ENCODE results near the gene SRD5A1. TPM values are rescaled to one million over a fixed set of nuclear protein-coding genes. Genes with fewer than 3 reads are reported as not detected.

Gene SRD5A1
- total RNA-seq, 2 experiments from 2014 or later, result 16.7 to 32.5 TPM

DNA sequence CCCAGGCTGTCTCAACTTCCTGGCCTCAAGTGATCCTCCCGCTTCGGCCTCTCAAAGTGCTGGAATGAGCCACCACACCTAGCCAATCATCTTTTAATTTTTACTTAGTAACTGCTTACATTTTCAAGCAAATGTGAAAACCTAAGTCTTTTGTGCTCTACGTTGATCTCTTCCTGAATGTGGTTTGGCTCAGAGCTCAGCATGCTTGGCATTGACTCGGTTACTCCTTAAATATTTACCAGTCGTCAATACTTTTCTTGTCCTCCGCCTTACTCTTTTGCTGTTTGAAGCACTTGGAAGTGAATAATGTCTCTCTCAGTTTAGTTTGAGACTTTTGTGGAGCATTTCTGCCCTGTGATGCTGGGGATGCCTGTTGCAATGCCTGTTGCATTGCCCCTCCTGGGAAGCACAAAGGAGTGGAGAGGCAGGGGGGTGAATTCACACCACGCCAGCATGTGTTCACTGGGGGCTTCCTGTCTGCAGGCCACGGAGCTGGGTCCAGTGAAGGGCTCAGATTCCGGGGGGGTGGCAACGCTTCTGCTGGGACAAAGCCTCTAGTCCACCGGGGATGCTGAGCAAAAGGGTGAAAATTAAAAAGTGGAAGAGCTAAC lies 66.9 kb downstream of the SRD5A1 start:
- Histone ChIP-seq H3K36me3 (ENCODE audit: insufficient read depth, low read length) (no peaks in the 10 kb centered on the region), H3K9me3 (ENCODE audit: low read length) (no peaks in the 10 kb centered on the region), H3K27ac (ENCODE audit: low read depth, low read length, poor library complexity, severe bottlenecking) (no peak overlapping the region), H3K9me2 (ENCODE audit: insufficient read depth, low read length) (no peaks in the 10 kb centered on the region), H3K4me1 (ENCODE audit: insufficient read depth, low read length, poor library complexity, severe bottlenecking) (no peaks in the 10 kb centered on the region), H3K79me2 (ENCODE audit: insufficient read depth, low read depth, low read length) (no peaks in the 10 kb centered on the region), H3K4me2 (ENCODE audit: low read length) (no peak overlapping the region), H4K20me1 (ENCODE audit: insufficient read depth, low read length) (no peaks in the 10 kb centered on the region), H3K4me3 (ENCODE audit: low read depth, low read length, poor library complexity, severe bottlenecking) (no peak overlapping the region), H2AFZ (ENCODE audit: low read length) (no peak overlapping the region)
- no peak for DNase-seq (ENCODE audit: low spot score)
- CTCF ChIA-PET (ENCODE audit: unreplicated experiment), result no interaction called here
- no TSS peak for BruUV-seq (replicated peaks)
- POLR2A ChIA-PET, result interaction anchor here (0.6 to 2.6 kb wide), 2 partner anchors 11 to 104 kb away, joined by 3 to 9 read pairs; no protein-coding TSS in a partner anchor
- intact Hi-C loops (cut with micrococcal nuclease; ENCODE audit: unreplicated experiment), result no loop called here
- no peak for TF ChIP-seq EZH2phosphoT487 (IDR thresholded peaks at IDR 0.05; ENCODE audit: borderline replicate concordance, low read depth, low read length)
- TF ChIP-seq, protein P1, sequence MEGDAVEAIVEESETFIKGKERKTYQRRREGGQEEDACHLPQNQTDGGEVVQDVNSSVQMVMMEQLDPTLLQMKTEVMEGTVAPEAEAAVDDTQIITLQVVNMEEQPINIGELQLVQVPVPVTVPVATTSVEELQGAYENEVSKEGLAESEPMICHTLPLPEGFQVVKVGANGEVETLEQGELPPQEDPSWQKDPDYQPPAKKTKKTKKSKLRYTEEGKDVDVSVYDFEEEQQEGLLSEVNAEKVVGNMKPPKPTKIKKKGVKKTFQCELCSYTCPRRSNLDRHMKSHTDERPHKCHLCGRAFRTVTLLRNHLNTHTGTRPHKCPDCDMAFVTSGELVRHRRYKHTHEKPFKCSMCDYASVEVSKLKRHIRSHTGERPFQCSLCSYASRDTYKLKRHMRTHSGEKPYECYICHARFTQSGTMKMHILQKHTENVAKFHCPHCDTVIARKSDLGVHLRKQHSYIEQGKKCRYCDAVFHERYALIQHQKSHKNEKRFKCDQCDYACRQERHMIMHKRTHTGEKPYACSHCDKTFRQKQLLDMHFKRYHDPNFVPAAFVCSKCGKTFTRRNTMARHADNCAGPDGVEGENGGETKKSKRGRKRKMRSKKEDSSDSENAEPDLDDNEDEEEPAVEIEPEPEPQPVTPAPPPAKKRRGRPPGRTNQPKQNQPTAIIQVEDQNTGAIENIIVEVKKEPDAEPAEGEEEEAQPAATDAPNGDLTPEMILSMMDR (conservative IDR thresholded peaks at IDR 0.05; ENCODE audit: low read length), result no peak

DNA sequence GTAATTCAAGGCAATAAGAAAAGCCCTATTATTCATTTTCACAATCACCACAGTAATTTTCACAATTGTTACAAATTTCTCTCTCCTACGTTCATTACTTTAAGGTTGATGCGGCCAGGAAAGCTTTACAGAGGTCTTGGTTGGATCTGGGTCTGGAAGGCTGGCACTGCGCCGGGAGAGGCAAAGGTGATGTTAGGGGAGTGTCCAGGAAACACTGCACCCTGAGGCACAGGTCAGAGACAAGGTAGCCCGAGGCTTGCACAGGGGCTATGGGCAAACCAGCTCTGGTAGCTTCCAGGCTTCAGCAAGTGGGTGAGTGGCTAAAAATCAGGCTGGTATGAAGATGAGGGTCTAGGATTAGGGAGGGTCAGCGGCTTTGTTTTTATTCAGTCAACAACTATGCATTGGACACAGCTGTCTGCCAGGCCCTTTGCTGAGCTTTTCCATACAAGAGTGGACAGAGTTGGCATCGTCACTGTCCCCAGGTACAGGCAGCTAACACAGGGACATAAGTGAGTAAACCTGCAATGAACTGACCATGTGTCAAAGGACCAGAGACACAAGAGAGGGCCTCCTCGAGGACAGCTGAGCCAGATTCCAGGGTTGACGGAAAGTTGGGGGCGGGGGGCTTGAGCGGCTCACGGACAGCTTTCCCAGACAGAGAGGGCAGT lies 67.6 kb downstream of the SRD5A1 start:
- no peak overlapping the region for H3K4me2 ChIP-seq (ENCODE audit: low read length)
- no peak overlapping the region for H3K27ac ChIP-seq (ENCODE audit: low read depth, low read length, poor library complexity, severe bottlenecking)
- no peaks in the 10 kb centered on the region for H4K20me1 ChIP-seq (ENCODE audit: insufficient read depth, low read length)
- CTCF ChIA-PET (ENCODE audit: unreplicated experiment), result no interaction called here
- no peak overlapping the region for H2AFZ ChIP-seq (ENCODE audit: low read length)
- no peak for DNase-seq (ENCODE audit: low spot score)
- no peaks in the 10 kb centered on the region for H3K9me3 ChIP-seq (ENCODE audit: low read length)
- no peaks in the 10 kb centered on the region for H3K4me1 ChIP-seq (ENCODE audit: insufficient read depth, low read length, poor library complexity, severe bottlenecking)
- TF ChIP-seq, protein P1 (conservative IDR thresholded peaks at IDR 0.05; ENCODE audit: low read length), result no peak
- no peak for TF ChIP-seq EZH2phosphoT487 (IDR thresholded peaks at IDR 0.05; ENCODE audit: borderline replicate concordance, low read depth, low read length)
- H3K36me3 ChIP-seq (ENCODE audit: insufficient read depth, low read length), result no peaks in the 10 kb centered on the region
- no TSS peak for BruUV-seq (replicated peaks)
- no peak overlapping the region for H3K4me3 ChIP-seq (ENCODE audit: low read depth, low read length, poor library complexity, severe bottlenecking)
- POLR2A ChIA-PET, result interaction anchor here (2.6 kb wide), 1 partner anchor 10 kb away, joined by 9 read pairs; no protein-coding TSS in a partner anchor
- intact Hi-C loops (cut with micrococcal nuclease; ENCODE audit: unreplicated experiment), result no loop called here
- H3K79me2 ChIP-seq (ENCODE audit: insufficient read depth, low read depth, low read length), result no peaks in the 10 kb centered on the region
- H3K9me2 ChIP-seq (ENCODE audit: insufficient read depth, low read length), result no peaks in the 10 kb centered on the region

DNA sequence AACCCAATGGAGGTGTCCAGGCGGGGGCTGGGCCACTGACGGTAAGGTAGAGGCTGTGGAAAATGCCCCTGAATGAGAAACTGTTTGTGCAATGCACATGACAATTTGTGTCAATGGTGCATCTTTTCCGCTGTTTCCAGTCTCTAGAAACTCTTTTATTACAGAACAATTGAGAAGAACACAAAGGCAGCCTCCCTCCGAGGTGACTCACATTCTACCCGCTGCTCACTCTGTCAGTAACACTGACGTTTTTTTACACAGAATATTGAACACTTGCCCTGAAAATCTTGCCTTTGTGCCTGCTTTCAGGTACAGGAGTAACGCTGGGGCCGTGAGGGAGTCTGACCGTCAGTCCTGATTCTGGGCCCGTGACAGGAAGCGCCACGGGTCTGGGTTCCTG lies 68.3 kb downstream of the SRD5A1 start:
- H3K79me2 ChIP-seq (ENCODE audit: insufficient read depth, low read depth, low read length), result no peaks in the 10 kb centered on the region
- no peak overlapping the region for H3K4me3 ChIP-seq (ENCODE audit: low read depth, low read length, poor library complexity, severe bottlenecking)
- no peaks in the 10 kb centered on the region for H3K36me3 ChIP-seq (ENCODE audit: insufficient read depth, low read length)
- no TSS peak for BruUV-seq (replicated peaks)
- no peaks in the 10 kb centered on the region for H3K9me2 ChIP-seq (ENCODE audit: insufficient read depth, low read length)
- H3K27ac ChIP-seq (ENCODE audit: low read depth, low read length, poor library complexity, severe bottlenecking), result no peak overlapping the region
- ChIA-PET CTCF (ENCODE audit: unreplicated experiment) (no interaction called here), POLR2A (no interaction called here)
- no peak overlapping the region for H2AFZ ChIP-seq (ENCODE audit: low read length)
- H3K4me2 ChIP-seq (ENCODE audit: low read length), result no peak overlapping the region
- H4K20me1 ChIP-seq (ENCODE audit: insufficient read depth, low read length), result no peaks in the 10 kb centered on the region
- TF ChIP-seq, protein P1 (conservative IDR thresholded peaks at IDR 0.05; ENCODE audit: low read length), result no peak
- no peak for TF ChIP-seq EZH2phosphoT487 (IDR thresholded peaks at IDR 0.05; ENCODE audit: borderline replicate concordance, low read depth, low read length)
- H3K4me1 ChIP-seq (ENCODE audit: insufficient read depth, low read length, poor library complexity, severe bottlenecking), result no peaks in the 10 kb centered on the region
- intact Hi-C loops (cut with micrococcal nuclease; ENCODE audit: unreplicated experiment), result no loop called here
- no peaks in the 10 kb centered on the region for H3K9me3 ChIP-seq (ENCODE audit: low read length)
- no peak for DNase-seq (ENCODE audit: low spot score)

Measured in OCI-LY7 (cell line).